ENCODE data around the gene RABEP1.

The RABEP1 gene

GRCh38 chr17:5419356-5419958 lies 137.4 kb downstream of the RABEP1 start, which contains the start of gene NUP88:
TSS of gene NUP88 (minus strand) at chr17:5419662. CDS start at chr17:5419650, 12 bp downstream.
- no peak for TF ChIP-seq CTCF (IDR thresholded peaks at IDR 0.05)

- no peak for TF ChIP-seq CTCF (IDR thresholded peaks at IDR 0.05)
Observed at GRCh38 chr17:5419959-5420653, 138.0 kb downstream of the RABEP1 start, which contains the start of gene RPAIN. TSS of gene RPAIN (plus strand) at chr17:5420182. CDS start at chr17:5420211, 29 bp downstream.

- TF ChIP-seq CTCF (IDR thresholded peaks at IDR 0.05): no peak
Observed at GRCh38 chr17:5422505-5422904, 140.4 kb downstream of the RABEP1 start.

DNA sequence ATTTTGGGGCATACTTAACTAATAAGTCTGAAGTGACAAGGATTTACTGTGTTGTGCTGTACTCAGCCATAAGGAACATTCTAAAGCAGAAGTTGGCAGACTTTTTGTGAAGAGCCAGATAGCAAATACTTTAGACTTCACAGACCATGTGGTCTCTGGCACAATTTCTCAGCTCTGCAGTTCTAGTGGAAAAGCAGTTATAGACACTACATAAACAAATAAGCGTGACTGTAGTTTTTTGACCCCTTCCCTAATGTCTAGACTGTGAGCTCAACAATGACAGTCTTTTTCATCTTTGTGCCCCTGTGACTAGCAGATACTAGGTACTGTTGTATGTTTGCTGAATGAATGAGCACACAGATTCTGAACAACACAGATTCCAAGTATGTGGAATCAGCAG lies 142.8 kb downstream of the RABEP1 start:
- TF ChIP-seq CTCF (IDR thresholded peaks at IDR 0.05): no peak

- no peak for TF ChIP-seq CTCF (IDR thresholded peaks at IDR 0.05)
Observed at GRCh38 chr17:5425826-5426225, 143.7 kb downstream of the RABEP1 start.

- no peak for TF ChIP-seq CTCF (IDR thresholded peaks at IDR 0.05)
Observed at GRCh38 chr17:5429191-5429887, 147.3 kb downstream of the RABEP1 start.

DNA sequence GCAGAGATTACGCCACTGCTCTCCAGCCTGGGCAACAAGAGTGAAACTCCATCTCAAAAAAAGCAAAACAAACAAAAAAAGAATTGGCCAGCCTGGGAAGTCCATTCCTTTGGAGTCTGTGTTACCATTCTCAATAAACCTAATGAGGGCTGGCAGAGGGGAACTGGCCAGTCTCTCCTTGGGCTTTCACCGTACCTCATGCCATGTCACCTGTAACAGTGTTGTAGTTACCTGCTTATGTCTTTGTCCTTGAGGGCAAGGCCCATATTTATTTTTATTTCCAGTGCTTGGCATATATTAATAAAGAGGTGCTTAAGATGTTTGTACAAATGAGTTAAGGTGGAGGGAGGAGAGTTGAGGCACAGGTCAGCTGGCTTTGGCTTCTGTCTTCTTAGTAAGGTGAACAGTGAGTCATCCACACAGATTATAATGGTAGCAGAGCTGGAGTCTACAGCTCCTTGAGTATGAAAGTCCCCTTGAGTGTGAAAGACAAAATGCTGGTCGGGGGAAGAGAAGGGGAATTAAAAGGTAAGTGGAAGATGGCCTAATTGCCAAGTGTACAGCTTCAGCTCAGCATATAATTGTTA lies 148.4 kb downstream of the RABEP1 start:
- TF ChIP-seq CTCF (IDR thresholded peaks at IDR 0.05): no peak
